H9 (cell line): ENCODE results near the gene UNCX. TPM values are rescaled to one million over a fixed set of nuclear protein-coding genes. Genes with fewer than 3 reads are reported as not detected.
"Not testable (repeated sequence)": the region's sequence is repeated elsewhere in the genome, so short reads cannot be mapped to it uniquely, and the experiment has no call there.

Experiments used
- DNase-seq: peaks from one replicate; pipeline ENCODE4 v3.0.0-alpha.2; 2017
- H2AFZ ChIP-seq: one replicate; pipeline ENCODE4 v1.6.1; 2013; ENCODE audit warnings: mild to moderate bottlenecking, low read length, control low read depth, moderate library complexity
- H2AK5ac ChIP-seq: 2 replicates; pipeline ENCODE4 v1.6.1; 2013; ENCODE audit warnings: low read length, control low read depth, mixed read lengths; ENCODE audit not compliant: insufficient read length
- H2BK120ac ChIP-seq: one replicate; pipeline ENCODE4 v1.6.1; 2013; ENCODE audit warnings: low read depth, mild to moderate bottlenecking, low read length, control low read depth, inconsistent platforms; ENCODE audit not compliant: poor library complexity, severe bottlenecking
- H2BK12ac ChIP-seq: 2 replicates; pipeline ENCODE4 v1.6.1; 2013; ENCODE audit warnings: low read length, control low read depth, mixed read lengths, low read depth; ENCODE audit not compliant: insufficient read length
- H2BK15ac ChIP-seq: 2 replicates; pipeline ENCODE4 v1.6.1; 2013; ENCODE audit warnings: low read depth, low read length, control low read depth
- H2BK20ac ChIP-seq: one replicate; pipeline ENCODE4 v1.6.1; 2013; ENCODE audit warnings: low read depth, mild to moderate bottlenecking, low read length, control low read depth, inconsistent platforms; ENCODE audit not compliant: poor library complexity, severe bottlenecking
- H2BK5ac ChIP-seq: 2 replicates; pipeline ENCODE4 v1.6.1; 2013; ENCODE audit warnings: low read length, control low read depth, mixed read lengths; ENCODE audit not compliant: insufficient read length
- H3K14ac ChIP-seq: 2 replicates; pipeline ENCODE4 v1.6.1; 2013; ENCODE audit warnings: low read length, control low read depth; ENCODE audit not compliant: insufficient read depth
- H3K18ac ChIP-seq: 2 replicates; pipeline ENCODE4 v1.6.1; 2013; ENCODE audit warnings: low read depth, mild to moderate bottlenecking, mixed read lengths, low read length, control low read depth; ENCODE audit not compliant: insufficient read length
- H3K23ac ChIP-seq: 2 replicates; pipeline ENCODE4 v1.6.1; 2013; ENCODE audit warnings: low read length, control low read depth, mixed read lengths, low read depth; ENCODE audit not compliant: insufficient read length
- H3K23me2 ChIP-seq: 2 replicates; pipeline ENCODE4 v1.6.1; 2013; ENCODE audit warnings: low read depth, mild to moderate bottlenecking, mixed read lengths, low read length, control low read depth; ENCODE audit not compliant: insufficient read length, poor library complexity, severe bottlenecking
- H3K27ac ChIP-seq: 2 replicates; pipeline ENCODE4 v1.5.1; 2013; ENCODE audit warnings: low read length, control low read depth, mixed read lengths, low read depth; ENCODE audit not compliant: insufficient read length
- H3K27me3 ChIP-seq: 2 replicates; pipeline ENCODE4 v1.6.1; 2013; ENCODE audit warnings: low read length, control low read depth, inconsistent platforms; ENCODE audit not compliant: insufficient read depth
- H3K4ac ChIP-seq: 2 replicates; pipeline ENCODE4 v1.6.1; 2013; ENCODE audit warnings: low read depth, mild to moderate bottlenecking, control low read depth, inconsistent platforms, low read length, moderate library complexity
- H3K4me1 ChIP-seq: 2 replicates; pipeline ENCODE4 v1.6.1; 2013; ENCODE audit warnings: low read length, control low read depth, inconsistent platforms; ENCODE audit not compliant: insufficient read depth
- H3K4me2 ChIP-seq: 2 replicates; pipeline ENCODE4 v1.6.1; 2013; ENCODE audit warnings: low read length, control low read depth, mixed read lengths; ENCODE audit not compliant: insufficient read length, insufficient read depth
- H3K56ac ChIP-seq: 2 replicates; pipeline ENCODE4 v1.6.1; 2013; ENCODE audit warnings: low read depth, mild to moderate bottlenecking, mixed read lengths, low read length, control low read depth; ENCODE audit not compliant: insufficient read length
- H3K79me1 ChIP-seq: 2 replicates; pipeline ENCODE4 v1.6.1; 2013; ENCODE audit warnings: low read depth, mild to moderate bottlenecking, moderate library complexity, low read length, control low read depth, inconsistent platforms; ENCODE audit not compliant: insufficient read depth, poor library complexity, severe bottlenecking
- H3K79me2 ChIP-seq: 2 replicates; pipeline ENCODE4 v1.6.1; 2013; ENCODE audit warnings: low read length, control low read depth, inconsistent platforms; ENCODE audit not compliant: insufficient read depth
- H3K9ac ChIP-seq: 2 replicates; pipeline ENCODE4 v1.6.1; 2013; ENCODE audit warnings: low read length, control low read depth, mixed read lengths; ENCODE audit not compliant: insufficient read length; ENCODE audit errors: extremely low read depth
- H3K9me3 ChIP-seq: one replicate; pipeline ENCODE4 v1.6.1; 2013; ENCODE audit warnings: low read depth, low read length, inconsistent platforms; ENCODE audit not compliant: control insufficient read depth
- H3T11ph ChIP-seq: one replicate; pipeline ENCODE4 v1.6.1; 2013; ENCODE audit warnings: mild to moderate bottlenecking, low read length, control low read depth, inconsistent platforms
- H4K20me1 ChIP-seq: one replicate; pipeline ENCODE4 v1.6.1; 2013; ENCODE audit not compliant: control insufficient read depth, insufficient read length, insufficient read depth
- H4K5ac ChIP-seq: 2 replicates; pipeline ENCODE4 v1.6.1; 2013; ENCODE audit warnings: low read depth, mild to moderate bottlenecking, mixed read lengths, low read length, control low read depth; ENCODE audit not compliant: insufficient read length
- H4K8ac ChIP-seq: replicated peaks from 2 replicates; pipeline ENCODE4 v1.6.1; 2013; ENCODE audit warnings: low read length, control low read depth, mixed read lengths, low read depth; ENCODE audit not compliant: insufficient read length
- H4K91ac ChIP-seq: 2 replicates; pipeline ENCODE4 v1.6.1; 2013; ENCODE audit warnings: low read depth, mild to moderate bottlenecking, moderate library complexity, mixed read lengths, low read length, control low read depth; ENCODE audit not compliant: insufficient read length
- H3K27ac Mint-ChIP-seq, 3 experiments: 2 replicates in 2 of 3; 3 replicates in 1 of 3; pipeline ENCODE4 v1.8.0; 2020 to 2021; ENCODE audit warnings: mixed read lengths in 3 of 3, mild to moderate bottlenecking in 1 of 3, moderate library complexity in 1 of 3
- H3K27me3 Mint-ChIP-seq: 2 replicates; pipeline ENCODE4 v1.8.0; 2021; ENCODE audit warnings: low read depth, mild to moderate bottlenecking, moderate library complexity, mixed read lengths
- H3K36me3 Mint-ChIP-seq, 3 experiments: 2 replicates in 2 of 3; 3 replicates in 1 of 3; pipeline ENCODE4 v1.8.0; 2020 to 2021; ENCODE audit warnings: low read depth in 3 of 3, mixed read lengths in 3 of 3; ENCODE audit not compliant: insufficient read depth in 1 of 3
- H3K4me1 Mint-ChIP-seq, 2 experiments: 2 replicates each; pipeline ENCODE4 v1.8.0; 2020; ENCODE audit warnings: mixed read lengths in 2 of 2
- H3K4me3 Mint-ChIP-seq, 2 experiments: 2 replicates in 1 of 2; 3 replicates in 1 of 2; pipeline ENCODE4 v1.8.0; 2020 to 2021; ENCODE audit warnings: mild to moderate bottlenecking in 2 of 2, mixed read lengths in 2 of 2, moderate library complexity in 1 of 2
- H3K9me3 Mint-ChIP-seq, 2 experiments: 2 replicates in 1 of 2; 3 replicates in 1 of 2; pipeline ENCODE4 v1.8.0; 2020; ENCODE audit warnings: mild to moderate bottlenecking in 2 of 2, mixed read lengths in 2 of 2, moderate library complexity in 1 of 2
- CTCF ChIP-seq: fragments of 200-600 bp; sonication (generic); conservative IDR thresholded peaks from 3 replicates; pipeline ENCODE4 v1.8.0; 2021; ENCODE audit warnings: antibody characterized with exemption, mild to moderate bottlenecking
- WGBS: extraction: QIAGEN DNeasy Blood & Tissue Kit; methylation state at CpG from one replicate; pipeline ENCODE4 v1.1.7; 2013; ENCODE audit warnings: missing lambda C conversion rate, low lambda C conversion rate, mixed read lengths; ENCODE audit not compliant: insufficient read length; ENCODE audit errors: extremely low coverage; 5-methylcytosine and 5-hydroxymethylcytosine counted together
- total RNA-seq: library from RNA; stranded (reverse); gene quantifications from 2 replicates; pipeline ENCODE4 v1.2.1, GENCODE V29; 2021

Gene UNCX
- total RNA-seq, 1 experiment from 2014 or later, result not detected

GRCh38 chr7:1211611-1212010, 21.1 kb upstream of the UNCX start:
- no CpG with 5 or more reads among the region's 11 CpGs for WGBS

GRCh38 chr7:1212025-1212424, 20.6 kb upstream of the UNCX start:
- not testable (repeated sequence) for H4K8ac ChIP-seq, H3K9ac ChIP-seq, H3K4me3 Mint-ChIP-seq, H3K56ac ChIP-seq, H3K9me3 ChIP-seq, H4K20me1 ChIP-seq, H2AFZ ChIP-seq, H3K4me1 Mint-ChIP-seq, H3K4me1 ChIP-seq, H2AK5ac ChIP-seq, H3K18ac ChIP-seq, H2BK15ac ChIP-seq, H3K23me2 ChIP-seq, H3K4ac ChIP-seq, H3K23ac ChIP-seq, H4K5ac ChIP-seq, H2BK20ac ChIP-seq, H3K27ac ChIP-seq, H4K91ac ChIP-seq, DNase-seq, H3K4me2 ChIP-seq, H3K27me3 ChIP-seq, H3K14ac ChIP-seq, H2BK12ac ChIP-seq, H2BK5ac ChIP-seq, H3K79me1 ChIP-seq, H3T11ph ChIP-seq, H3K9me3 Mint-ChIP-seq, H3K36me3 Mint-ChIP-seq, H3K79me2 ChIP-seq, H3K27ac Mint-ChIP-seq, H2BK120ac ChIP-seq
- H3K27me3 Mint-ChIP-seq, result peaks cover 60% of the 10 kb centered on the region
- no CpG with 5 or more reads among the region's 5 CpGs for WGBS

More at GRCh38 chr7:1211611-1212010, 21.1 kb upstream of the UNCX start:
- Histone ChIP-seq H2BK12ac (no peak overlapping the region), H3K23me2 (no peaks in the 10 kb centered on the region), H2BK120ac (no peak overlapping the region), H3T11ph (no peak overlapping the region), H4K20me1 (no peaks in the 10 kb centered on the region), H3K14ac (no peak overlapping the region), H3K56ac (no peak overlapping the region), H2BK15ac (no peak overlapping the region), H3K18ac (no peak overlapping the region), H3K23ac (no peak overlapping the region), H2BK20ac (no peak overlapping the region), H2AK5ac (no peak overlapping the region), H3K27ac (no peak overlapping the region), H2BK5ac (no peak overlapping the region), H3K4me1 (no peaks in the 10 kb centered on the region), H3K79me1 (no peaks in the 10 kb centered on the region), H3K27me3 (no peaks in the 10 kb centered on the region), H3K9ac (no peak overlapping the region), H4K8ac (no peak overlapping the region), H4K5ac (no peak overlapping the region), H3K4ac (no peak overlapping the region), H3K79me2 (no peaks in the 10 kb centered on the region), H2AFZ (no peak overlapping the region), H3K4me2 (no peak overlapping the region), H4K91ac (no peak overlapping the region), H3K9me3 (no peaks in the 10 kb centered on the region)
- TF ChIP-seq CTCF, result no peak
- no peaks in the 10 kb centered on the region for H3K4me1 Mint-ChIP-seq
- no peak overlapping the region for H3K27ac Mint-ChIP-seq
- DNase-seq, result no peak
- H3K27me3 Mint-ChIP-seq, result peaks cover 56% of the 10 kb centered on the region
- peaks cover 0 to 3% of the 10 kb centered on the region in 2 experiments; a peak in 1 of 5 replicates for H3K9me3 Mint-ChIP-seq
- no peaks in the 10 kb centered on the region for H3K36me3 Mint-ChIP-seq
- H3K4me3 Mint-ChIP-seq, result no peak overlapping the region
